Karpas-422 (cell line): ENCODE measurements around the gene CFAP73. TPM values are rescaled to one million over a fixed set of nuclear protein-coding genes. Genes with fewer than 3 reads are reported as not detected.

Experiments used
- DNase-seq: peaks from one replicate; pipeline ENCODE4 v3.0.0-alpha.2; 2015
- H2AFZ ChIP-seq: fragments of 200-600 bp; sonication (generic); 2 replicates; pipeline ENCODE4 v1.6.1; 2014; ENCODE audit warnings: antibody characterized with exemption, low read length, mixed read lengths
- H3K27ac ChIP-seq: fragments of 200-600 bp; sonication (generic); 2 replicates; pipeline ENCODE4 v1.5.1; 2014; ENCODE audit warnings: mild to moderate bottlenecking, low read length, moderate library complexity
- H3K27me3 ChIP-seq: fragments of 200-600 bp; sonication (generic); 2 replicates; pipeline ENCODE4 v1.6.1; 2014; ENCODE audit warnings: low read length, mixed read lengths
- H3K36me3 ChIP-seq: fragments of 200-600 bp; sonication (generic); 2 replicates; pipeline ENCODE4 v1.6.1; 2014; ENCODE audit warnings: low read length, mixed read lengths; ENCODE audit not compliant: insufficient read depth
- H3K4me1 ChIP-seq: fragments of 200-600 bp; sonication (generic); 2 replicates; pipeline ENCODE4 v1.6.1; 2014; ENCODE audit warnings: mild to moderate bottlenecking, low read length, mixed read lengths
- H3K4me2 ChIP-seq: fragments of 200-600 bp; sonication (generic); 2 replicates; pipeline ENCODE4 v1.6.1; 2014; ENCODE audit warnings: low read length, low read depth, mild to moderate bottlenecking; ENCODE audit not compliant: poor library complexity, severe bottlenecking
- H3K4me3 ChIP-seq: fragments of 200-600 bp; sonication (generic); 2 replicates; pipeline ENCODE4 v1.5.1; 2014; ENCODE audit warnings: mild to moderate bottlenecking, antibody characterized with exemption, low read length, mixed read lengths
- H3K79me2 ChIP-seq: fragments of 200-600 bp; sonication (generic); 2 replicates; pipeline ENCODE4 v1.6.1; 2014; ENCODE audit warnings: mild to moderate bottlenecking, low read length, mixed read lengths
- H3K9ac ChIP-seq: fragments of 200-600 bp; sonication (generic); 2 replicates; pipeline ENCODE4 v1.6.0; 2014; ENCODE audit warnings: low read length
- H3K9me2 ChIP-seq: fragments of 200-600 bp; sonication (generic), shearing (Covaris generic); replicated peaks from 2 replicates; pipeline ENCODE4 v1.6.0; 2014; ENCODE audit warnings: mild to moderate bottlenecking, low read length, moderate library complexity; ENCODE audit not compliant: insufficient read depth
- H3K9me3 ChIP-seq: fragments of 300-700, 200-600 bp; sonication (generic); 2 replicates; pipeline ENCODE4 v1.6.1; 2014; ENCODE audit warnings: low read length, mixed read lengths
- H4K20me1 ChIP-seq: fragments of 200-600 bp; sonication (generic); 2 replicates; pipeline ENCODE4 v1.6.1; 2014; ENCODE audit warnings: mild to moderate bottlenecking, antibody characterized with exemption, low read length, low read depth; ENCODE audit not compliant: insufficient read depth
- total RNA-seq: library from RNA; depleted of rRNA; stranded (reverse); fragments of >200 nt; shearing (Covaris generic); gene quantifications from 2 replicates; pipeline ENCODE4 v1.2.3, GENCODE V29; 2014; ENCODE audit warnings: low replicate concordance

CFAP73 gene
- total RNA-seq, 1 experiment from 2014 or later = not detected

GRCh38 chr12:113186666-113187325, 37.3 kb downstream of the CFAP73 start:
- DNase-seq = no peak
- Histone ChIP-seq H3K4me1 (peaks cover 32% of the 10 kb centered on the region), H3K36me3 (peaks cover 20% of the 10 kb centered on the region), H4K20me1 (peaks cover 6% of the 10 kb centered on the region; the same call in 1 of the 2 replicates), H3K9me2 (no peaks in the 10 kb centered on the region), H3K27ac (peak overlapping the region; percentile 85), H2AFZ (no peak overlapping the region), H3K27me3 (no peaks in the 10 kb centered on the region), H3K9ac (peak overlapping the region; percentile 96), H3K4me2 (peak overlapping the region; percentile 82), H3K4me3 (peak overlapping the region; percentile 92), H3K79me2 (peaks cover 53% of the 10 kb centered on the region), H3K9me3 (no peaks in the 10 kb centered on the region)

- peaks cover 20% of the 10 kb centered on the region for H3K4me1 ChIP-seq
- no peak overlapping the region for H3K4me2 ChIP-seq
- peaks cover 12% of the 10 kb centered on the region for H3K36me3 ChIP-seq
- no peak overlapping the region for H3K27ac ChIP-seq
- no peak overlapping the region for H3K9ac ChIP-seq
- no peak overlapping the region for H2AFZ ChIP-seq
- no peaks in the 10 kb centered on the region for H3K9me2 ChIP-seq
- no peaks in the 10 kb centered on the region for H3K27me3 ChIP-seq
- no peaks in the 10 kb centered on the region for H3K9me3 ChIP-seq
- peaks cover 27% of the 10 kb centered on the region for H3K79me2 ChIP-seq
- peaks cover under 1% of the 10 kb centered on the region; the same call in 1 of the 2 replicates for H4K20me1 ChIP-seq
- DNase-seq = no peak
- H3K4me3 ChIP-seq = no peak overlapping the region
These were observed 39.8 kb downstream of the CFAP73 start for GRCh38 chr12:113189361-113189760.

GRCh38 chr12:113190761-113191160, 41.2 kb downstream of the CFAP73 start:
- H3K4me3 ChIP-seq = no peak overlapping the region
- H3K79me2 ChIP-seq = peaks cover 21% of the 10 kb centered on the region
- no peaks in the 10 kb centered on the region for H3K27me3 ChIP-seq
- peak; percentile 66 for DNase-seq
- peaks cover 20% of the 10 kb centered on the region for H3K4me1 ChIP-seq
- no peaks in the 10 kb centered on the region for H3K9me2 ChIP-seq
- H4K20me1 ChIP-seq = no peaks in the 10 kb centered on the region
- no peaks in the 10 kb centered on the region for H3K9me3 ChIP-seq
- peaks cover 12% of the 10 kb centered on the region for H3K36me3 ChIP-seq
- no peak overlapping the region for H2AFZ ChIP-seq
- no peak overlapping the region for H3K4me2 ChIP-seq
- no peak overlapping the region for H3K9ac ChIP-seq
- no peak overlapping the region for H3K27ac ChIP-seq

GRCh38 chr12:113191227-113191626, 41.7 kb downstream of the CFAP73 start:
- H3K9ac ChIP-seq = no peak overlapping the region
- H3K9me2 ChIP-seq = no peaks in the 10 kb centered on the region
- no peak overlapping the region for H3K4me3 ChIP-seq
- no peak overlapping the region for H3K27ac ChIP-seq
- no peaks in the 10 kb centered on the region for H3K9me3 ChIP-seq
- no peak for DNase-seq
- peaks cover 12% of the 10 kb centered on the region for H3K36me3 ChIP-seq
- H3K27me3 ChIP-seq = no peaks in the 10 kb centered on the region
- H4K20me1 ChIP-seq = no peaks in the 10 kb centered on the region
- H3K4me1 ChIP-seq = peaks cover 15% of the 10 kb centered on the region
- H3K4me2 ChIP-seq = no peak overlapping the region
- H2AFZ ChIP-seq = no peak overlapping the region
- H3K79me2 ChIP-seq = peaks cover 16% of the 10 kb centered on the region

GRCh38 chr12:113194971-113195391, 45.5 kb downstream of the CFAP73 start:
- no peak overlapping the region for H3K4me3 ChIP-seq
- H3K36me3 ChIP-seq = peaks cover 6% of the 10 kb centered on the region; the same call in 1 of the 2 replicates
- H3K9me3 ChIP-seq = no peaks in the 10 kb centered on the region
- H3K27me3 ChIP-seq = no peaks in the 10 kb centered on the region
- no peak for DNase-seq
- no peaks in the 10 kb centered on the region for H3K9me2 ChIP-seq
- H3K79me2 ChIP-seq = no peaks in the 10 kb centered on the region
- no peak overlapping the region for H2AFZ ChIP-seq
- no peak overlapping the region for H3K9ac ChIP-seq
- no peaks in the 10 kb centered on the region for H3K4me1 ChIP-seq
- H3K27ac ChIP-seq = no peak overlapping the region
- no peak overlapping the region for H3K4me2 ChIP-seq
- H4K20me1 ChIP-seq = no peaks in the 10 kb centered on the region

- H3K27ac ChIP-seq = no peak overlapping the region
- no peak for DNase-seq
- H3K36me3 ChIP-seq = peaks cover 6% of the 10 kb centered on the region; the same call in 1 of the 2 replicates
- no peaks in the 10 kb centered on the region for H3K79me2 ChIP-seq
- no peaks in the 10 kb centered on the region for H3K9me3 ChIP-seq
- H3K4me2 ChIP-seq = no peak overlapping the region
- no peaks in the 10 kb centered on the region for H4K20me1 ChIP-seq
- H3K9me2 ChIP-seq = no peaks in the 10 kb centered on the region
- H3K4me3 ChIP-seq = no peak overlapping the region
- no peaks in the 10 kb centered on the region for H3K4me1 ChIP-seq
- H3K27me3 ChIP-seq = no peaks in the 10 kb centered on the region
- H3K9ac ChIP-seq = no peak overlapping the region
- no peak overlapping the region for H2AFZ ChIP-seq
These were observed 46.1 kb downstream of the CFAP73 start for GRCh38 chr12:113195598-113195997.

- Histone ChIP-seq H3K36me3 (no peaks in the 10 kb centered on the region; the same call in 1 of the 2 replicates), H3K27ac (no peak overlapping the region), H3K4me1 (no peaks in the 10 kb centered on the region)
These were observed 47.1 kb downstream of the CFAP73 start for GRCh38 chr12:113196582-113196981.

GRCh38 chr12:113196990-113197389, 47.5 kb downstream of the CFAP73 start:
- Histone ChIP-seq H3K36me3 (no peaks in the 10 kb centered on the region; the same call in 1 of the 2 replicates), H4K20me1 (no peaks in the 10 kb centered on the region), H3K27me3 (no peaks in the 10 kb centered on the region), H3K79me2 (no peaks in the 10 kb centered on the region), H3K27ac (0 out of 2 replicates have a peak overlapping the region, but pooled peaks have one; percentile 20), H3K9ac (no peak overlapping the region), H3K9me2 (no peaks in the 10 kb centered on the region), H3K4me1 (no peaks in the 10 kb centered on the region), H3K4me3 (no peak overlapping the region), H3K9me3 (no peaks in the 10 kb centered on the region), H3K4me2 (no peak overlapping the region), H2AFZ (no peak overlapping the region)
- peak; percentile 93 for DNase-seq

More at GRCh38 chr12:113196582-113196981, 47.1 kb downstream of the CFAP73 start:
- no peak for DNase-seq
- no peak overlapping the region for H2AFZ ChIP-seq
- H3K4me2 ChIP-seq = no peak overlapping the region
- H4K20me1 ChIP-seq = no peaks in the 10 kb centered on the region
- H3K9me3 ChIP-seq = no peaks in the 10 kb centered on the region
- no peak overlapping the region for H3K4me3 ChIP-seq
- H3K27me3 ChIP-seq = no peaks in the 10 kb centered on the region
- no peaks in the 10 kb centered on the region for H3K79me2 ChIP-seq
- H3K9me2 ChIP-seq = no peaks in the 10 kb centered on the region
- H3K9ac ChIP-seq = no peak overlapping the region
